HepG2 (cell line): ENCODE results near the gene FNDC3B. TPM values are rescaled to one million over a fixed set of nuclear protein-coding genes. Genes with fewer than 3 reads are reported as not detected.

Source experiments
- BCL6 ChIP-seq: IDR thresholded peaks from 2 replicates; pipeline ENCODE4 v1.6.1; 2016; ENCODE audit warnings: missing genetic modification reagents, missing compliant biosample characterization
- BRD4 ChIP-seq: sonication (generic); formaldehyde crosslinking; IDR thresholded peaks from 2 replicates; pipeline ENCODE4 v1.4.0; 2020; ENCODE audit warnings: missing genetic modification reagents
- CREM ChIP-seq, 2 experiments: sonication (generic) in 1 of 2; formaldehyde crosslinking in 1 of 2; IDR thresholded peaks; 2 replicates each; pipeline versions ENCODE4 v1.4.0 to v1.6.1; 2016 to 2020; ENCODE audit warnings: antibody characterized with exemption in 1 of 2, mild to moderate bottlenecking in 1 of 2, missing genetic modification reagents in 1 of 2
- HMG20A ChIP-seq: IDR thresholded peaks from 2 replicates; pipeline ENCODE4 v1.6.1; 2016; ENCODE audit warnings: borderline replicate concordance
- MAZ ChIP-seq, 2 experiments: sonication (generic) in 1 of 2; formaldehyde crosslinking in 1 of 2; IDR thresholded peaks; 2 replicates each; pipeline versions ENCODE4 v1.5.0 to v1.6.1; 2012 to 2020; ENCODE audit warnings: low read depth in 2 of 2, mild to moderate bottlenecking in 2 of 2, borderline replicate concordance in 1 of 2, improper control_type of control experiment in 1 of 2, low read length in 1 of 2, missing genetic modification reagents in 1 of 2, moderate library complexity in 1 of 2
- MIER2 ChIP-seq: IDR thresholded peaks from 2 replicates; pipeline ENCODE4 v1.6.1; 2016; ENCODE audit warnings: missing biosample characterization, missing genetic modification reagents
- NFE2L2 ChIP-seq: fragments of 150-350 bp; IDR thresholded peaks from 2 replicates; pipeline ENCODE4 v1.6.1; 2014; ENCODE audit warnings: low read length
- SETDB1 ChIP-seq: sonication (generic); formaldehyde crosslinking; IDR thresholded peaks from 2 replicates; pipeline ENCODE4 v1.5.1; 2020; ENCODE audit warnings: missing genetic modification reagents, mild to moderate bottlenecking, borderline replicate concordance
- SKI ChIP-seq: fragments of 450-650 bp; IDR thresholded peaks from one replicate; pipeline ENCODE4 v1.6.1; 2018; ENCODE audit warnings: mild to moderate bottlenecking; ENCODE audit not compliant: partially characterized antibody
- STAT5B ChIP-seq: sonication (generic); formaldehyde crosslinking; IDR thresholded peaks from 2 replicates; pipeline ENCODE4 v1.4.0; 2020; ENCODE audit warnings: missing genetic modification reagents
- XBP1 ChIP-seq: sonication (generic); formaldehyde crosslinking; IDR thresholded peaks from 2 replicates; pipeline ENCODE4 v1.5.0; 2020; ENCODE audit warnings: missing genetic modification reagents
- YY1 ChIP-seq: IDR thresholded peaks from 2 replicates; pipeline ENCODE4 v1.6.1; 2011; ENCODE audit warnings: low read length, low read depth, moderate library complexity, mild to moderate bottlenecking; ENCODE audit not compliant: insufficient read depth, insufficient replicate concordance
- ZBTB1 ChIP-seq: sonication (generic); formaldehyde crosslinking; IDR thresholded peaks from 2 replicates; pipeline ENCODE4 v1.4.0; 2020; ENCODE audit warnings: missing genetic modification reagents, borderline replicate concordance
- ZNF124 ChIP-seq: sonication (generic); formaldehyde crosslinking; IDR thresholded peaks from 2 replicates; pipeline ENCODE4 v1.4.0; 2020; ENCODE audit warnings: missing genetic modification reagents
- ZNF17 ChIP-seq: sonication (generic); formaldehyde crosslinking; IDR thresholded peaks from 2 replicates; pipeline ENCODE4 v1.5.0; 2020; ENCODE audit warnings: mild to moderate bottlenecking, missing genetic modification reagents
- ZNF225 ChIP-seq: sonication (generic); formaldehyde crosslinking; IDR thresholded peaks from 2 replicates; pipeline ENCODE4 v1.4.0; 2020; ENCODE audit warnings: mild to moderate bottlenecking, missing genetic modification reagents
- ZNF292 ChIP-seq: sonication (generic); formaldehyde crosslinking; IDR thresholded peaks from 2 replicates; pipeline ENCODE4 v1.8.1; 2022; ENCODE audit warnings: mild to moderate bottlenecking, low read depth, missing genetic modification reagents, borderline replicate concordance
- ZNF607 ChIP-seq: sonication (generic); formaldehyde crosslinking; IDR thresholded peaks from 2 replicates; pipeline ENCODE4 v1.5.1; 2020; ENCODE audit warnings: missing genetic modification reagents, mild to moderate bottlenecking, borderline replicate concordance
- ZNF674 ChIP-seq: sonication (generic); formaldehyde crosslinking; IDR thresholded peaks from 2 replicates; pipeline ENCODE4 v1.5.0; 2020; ENCODE audit warnings: low read depth, mild to moderate bottlenecking, missing genetic modification reagents
- ZNF768 ChIP-seq: sonication (generic); formaldehyde crosslinking; IDR thresholded peaks from 2 replicates; pipeline ENCODE4 v1.4.0; 2020; ENCODE audit warnings: missing genetic modification reagents
- ZNF777 ChIP-seq: sonication (generic); formaldehyde crosslinking; IDR thresholded peaks from 2 replicates; pipeline ENCODE4 v1.4.0; 2020; ENCODE audit warnings: missing genetic modification reagents
- polyA plus RNA-seq, 8 experiments: library from polyadenylated mRNA; depleted of rRNA in 3 of 8; stranded (reverse) in 7 of 8; unstranded in 1 of 8; fragments of >200 nt; fragmentation: Illumina TruSeq in 4 of 8; extraction: Trizol in 4 of 8; gene quantifications; 2 replicates each; pipeline versions ENCODE4 v1.2.1 to v1.2.3, GENCODE V29; 2011 to 2016; ENCODE audit warnings: low read depth in 4 of 8, missing spikeins in 1 of 8, mixed read lengths in 1 of 8; ENCODE audit not compliant: insufficient read depth in 1 of 8
- total RNA-seq, 5 experiments: library from RNA; depleted of rRNA; stranded (reverse); fragments of >200 nt; fragmentation: Illumina TruSeq; extraction: Trizol; gene quantifications; 2 replicates each; pipeline ENCODE4 v1.2.3, GENCODE V29; 2016; ENCODE audit warnings: low read depth in 1 of 5
- TF ChIP-seq, protein P1 (sequence below): sonication (generic); formaldehyde crosslinking; IDR thresholded peaks from 2 replicates; pipeline ENCODE4 v1.5.0; 2020; ENCODE audit warnings: mild to moderate bottlenecking, missing genetic modification reagents
- TF ChIP-seq, protein P2 (sequence below): IDR thresholded peaks from 2 replicates; pipeline ENCODE4 v1.6.1; 2012; ENCODE audit warnings: low read length, improper control_type of control experiment
- TF ChIP-seq, protein P3 (sequence below): sonication (generic); formaldehyde crosslinking; IDR thresholded peaks from 2 replicates; pipeline ENCODE4 v1.4.0; 2020; ENCODE audit warnings: mild to moderate bottlenecking, missing genetic modification reagents

The FNDC3B gene
- total and polyA plus RNA-seq, 2 of the 13 experiments (the other 11 are each of a cell fraction or from before 2014, with no cell fraction given): 74.8 to 103 TPM

DNA sequence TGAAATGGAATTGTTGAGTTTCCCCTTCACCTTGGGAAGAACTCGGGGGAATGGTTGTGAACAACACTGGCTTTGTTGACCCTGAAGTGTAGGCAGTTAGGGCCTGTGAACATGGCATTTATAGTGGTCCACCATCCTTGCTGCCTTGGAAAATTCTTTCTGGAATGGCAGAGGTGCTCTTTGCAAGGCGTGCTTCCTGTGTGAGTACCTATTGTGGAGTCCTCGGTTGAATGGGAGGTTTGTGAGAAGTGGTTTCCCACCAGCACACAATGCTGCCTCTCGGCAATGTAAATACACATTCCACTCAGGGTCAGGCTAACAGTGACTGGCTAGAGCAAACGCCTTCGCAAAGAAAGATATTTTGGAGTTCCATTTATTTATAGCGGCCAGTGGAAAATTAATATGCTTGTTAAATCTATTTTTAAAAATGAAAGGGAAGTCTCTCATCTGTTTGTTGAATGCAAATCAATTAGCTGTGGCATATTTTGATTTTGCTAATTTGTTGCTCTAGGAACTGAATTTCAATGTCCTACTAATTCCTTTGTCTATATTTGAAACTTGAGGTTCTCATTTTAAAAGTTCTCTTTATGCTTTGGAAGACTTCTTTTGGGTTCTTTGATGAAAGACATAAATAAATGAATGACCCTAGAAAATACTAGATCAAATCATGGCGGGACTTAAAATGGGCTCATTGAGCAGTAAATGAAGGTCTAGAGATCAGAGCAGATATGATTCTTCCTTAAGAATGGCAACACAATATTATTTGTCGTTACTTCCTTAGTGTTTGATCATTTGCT, 59.5 kb downstream of the FNDC3B start (continued):
- peak; percentile 38; the same call in 1 of the 2 replicates for TF ChIP-seq ZNF292 (CRISPR knock-in tag)
- TF ChIP-seq MAZ (IDR thresholded peaks at IDR 0.05; ENCODE audit: borderline replicate concordance, low read depth, low read length): no peak
- no peak for TF ChIP-seq MAZ (CRISPR knock-in tag; IDR thresholded peaks at IDR 0.05; ENCODE audit: low read depth)
- peak; percentile 81; the same call in 1 of the 2 replicates for TF ChIP-seq HMG20A
- no peak for TF ChIP-seq ZNF124 (CRISPR knock-in tag)
- no peak for TF ChIP-seq ZNF777
- TF ChIP-seq BRD4 (CRISPR knock-in tag): peak; percentile 82
- no peak for TF ChIP-seq XBP1 (CRISPR knock-in tag)
- TF ChIP-seq ZNF607 (CRISPR knock-in tag): no peak
- no peak for TF ChIP-seq ZNF674 (CRISPR knock-in tag)
- TF ChIP-seq NFE2L2: no peak
- no peak for TF ChIP-seq YY1
- TF ChIP-seq SKI: no peak
- TF ChIP-seq, protein P1, sequence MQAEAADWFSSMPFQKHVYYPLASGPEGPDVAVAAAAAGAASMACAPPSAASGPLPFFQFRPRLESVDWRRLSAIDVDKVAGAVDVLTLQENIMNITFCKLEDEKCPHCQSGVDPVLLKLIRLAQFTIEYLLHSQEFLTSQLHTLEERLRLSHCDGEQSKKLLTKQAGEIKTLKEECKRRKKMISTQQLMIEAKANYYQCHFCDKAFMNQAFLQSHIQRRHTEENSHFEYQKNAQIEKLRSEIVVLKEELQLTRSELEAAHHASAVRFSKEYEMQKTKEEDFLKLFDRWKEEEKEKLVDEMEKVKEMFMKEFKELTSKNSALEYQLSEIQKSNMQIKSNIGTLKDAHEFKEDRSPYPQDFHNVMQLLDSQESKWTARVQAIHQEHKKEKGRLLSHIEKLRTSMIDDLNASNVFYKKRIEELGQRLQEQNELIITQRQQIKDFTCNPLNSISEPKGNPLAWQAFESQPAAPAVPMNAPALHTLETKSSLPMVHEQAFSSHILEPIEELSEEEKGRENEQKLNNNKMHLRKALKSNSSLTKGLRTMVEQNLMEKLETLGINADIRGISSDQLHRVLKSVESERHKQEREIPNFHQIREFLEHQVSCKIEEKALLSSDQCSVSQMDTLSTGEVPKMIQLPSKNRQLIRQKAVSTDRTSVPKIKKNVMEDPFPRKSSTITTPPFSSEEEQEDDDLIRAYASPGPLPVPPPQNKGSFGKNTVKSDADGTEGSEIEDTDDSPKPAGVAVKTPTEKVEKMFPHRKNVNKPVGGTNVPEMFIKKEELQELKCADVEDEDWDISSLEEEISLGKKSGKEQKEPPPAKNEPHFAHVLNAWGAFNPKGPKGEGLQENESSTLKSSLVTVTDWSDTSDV (CRISPR knock-in tag): no peak
- TF ChIP-seq ZNF768 (CRISPR knock-in tag): no peak
- TF ChIP-seq BCL6 (CRISPR knock-in tag): peak; percentile 78
- TF ChIP-seq ZBTB1 (CRISPR knock-in tag): no peak
- no peak for TF ChIP-seq SETDB1 (CRISPR knock-in tag)
- no peak for TF ChIP-seq ZNF225
- TF ChIP-seq STAT5B: no peak
- TF ChIP-seq, protein P2, sequence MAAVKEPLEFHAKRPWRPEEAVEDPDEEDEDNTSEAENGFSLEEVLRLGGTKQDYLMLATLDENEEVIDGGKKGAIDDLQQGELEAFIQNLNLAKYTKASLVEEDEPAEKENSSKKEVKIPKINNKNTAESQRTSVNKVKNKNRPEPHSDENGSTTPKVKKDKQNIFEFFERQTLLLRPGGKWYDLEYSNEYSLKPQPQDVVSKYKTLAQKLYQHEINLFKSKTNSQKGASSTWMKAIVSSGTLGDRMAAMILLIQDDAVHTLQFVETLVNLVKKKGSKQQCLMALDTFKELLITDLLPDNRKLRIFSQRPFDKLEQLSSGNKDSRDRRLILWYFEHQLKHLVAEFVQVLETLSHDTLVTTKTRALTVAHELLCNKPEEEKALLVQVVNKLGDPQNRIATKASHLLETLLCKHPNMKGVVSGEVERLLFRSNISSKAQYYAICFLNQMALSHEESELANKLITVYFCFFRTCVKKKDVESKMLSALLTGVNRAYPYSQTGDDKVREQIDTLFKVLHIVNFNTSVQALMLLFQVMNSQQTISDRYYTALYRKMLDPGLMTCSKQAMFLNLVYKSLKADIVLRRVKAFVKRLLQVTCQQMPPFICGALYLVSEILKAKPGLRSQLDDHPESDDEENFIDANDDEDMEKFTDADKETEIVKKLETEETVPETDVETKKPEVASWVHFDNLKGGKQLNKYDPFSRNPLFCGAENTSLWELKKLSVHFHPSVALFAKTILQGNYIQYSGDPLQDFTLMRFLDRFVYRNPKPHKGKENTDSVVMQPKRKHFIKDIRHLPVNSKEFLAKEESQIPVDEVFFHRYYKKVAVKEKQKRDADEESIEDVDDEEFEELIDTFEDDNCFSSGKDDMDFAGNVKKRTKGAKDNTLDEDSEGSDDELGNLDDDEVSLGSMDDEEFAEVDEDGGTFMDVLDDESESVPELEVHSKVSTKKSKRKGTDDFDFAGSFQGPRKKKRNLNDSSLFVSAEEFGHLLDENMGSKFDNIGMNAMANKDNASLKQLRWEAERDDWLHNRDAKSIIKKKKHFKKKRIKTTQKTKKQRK: no peak
- TF ChIP-seq MIER2: peak; percentile 46; the same call in 1 of the 2 replicates
- TF ChIP-seq, protein P3, sequence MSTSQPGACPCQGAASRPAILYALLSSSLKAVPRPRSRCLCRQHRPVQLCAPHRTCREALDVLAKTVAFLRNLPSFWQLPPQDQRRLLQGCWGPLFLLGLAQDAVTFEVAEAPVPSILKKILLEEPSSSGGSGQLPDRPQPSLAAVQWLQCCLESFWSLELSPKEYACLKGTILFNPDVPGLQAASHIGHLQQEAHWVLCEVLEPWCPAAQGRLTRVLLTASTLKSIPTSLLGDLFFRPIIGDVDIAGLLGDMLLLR (CRISPR knock-in tag): no peak
- peak; percentile 51; the same call in 1 of the 2 replicates for TF ChIP-seq CREM (IDR thresholded peaks at IDR 0.05)
- TF ChIP-seq CREM (CRISPR knock-in tag; IDR thresholded peaks at IDR 0.05): no peak
- no peak for TF ChIP-seq ZNF17
